ENCODE results near the gene ACSL6. TPM values are rescaled to one million over a fixed set of nuclear protein-coding genes. Genes with fewer than 3 reads are reported as not detected.

Gene ACSL6
- polyA plus RNA-seq, 1 experiment: not detected

- no peaks in the 10 kb centered on the region for H3K36me3 ChIP-seq (ENCODE audit: control insufficient read depth, insufficient read depth, low read length)
- peaks cover 3% of the 10 kb centered on the region for H3K27me3 ChIP-seq (ENCODE audit: control insufficient read depth, insufficient read depth, low read length)
- no peak for DNase-seq (ENCODE audit: low read depth)
- no peak for TF ChIP-seq CTCF (IDR thresholded peaks at IDR 0.05; ENCODE audit: insufficient read depth, low read depth, low read length)
- no peak overlapping the region for H3K4me3 ChIP-seq (ENCODE audit: low read depth, low read length)
- POLR2A ChIA-PET: no interaction called here
- CTCF ChIA-PET: interaction anchor here (2.1 kb wide), 1 partner anchor 16 kb away, joined by 9 read pairs; no protein-coding TSS in a partner anchor
These were observed 19.7 kb downstream of the ACSL6 start for GRCh38 chr5:131991593-131992324.

GRCh38 chr5:131990716-131991115 lies 20.7 kb downstream of the ACSL6 start:
- ChIA-PET CTCF (no interaction called here), POLR2A (interaction anchor here (0.6 kb wide), 1 partner anchor 194 kb away, joined by 4 read pairs; the partner anchor contains the start of gene FNIP1)
- TF ChIP-seq CTCF (IDR thresholded peaks at IDR 0.05; ENCODE audit: insufficient read depth, low read depth, low read length): no peak
- Histone ChIP-seq H3K36me3 (ENCODE audit: control insufficient read depth, insufficient read depth, low read length) (no peaks in the 10 kb centered on the region), H3K4me3 (ENCODE audit: low read depth, low read length) (no peak overlapping the region), H3K27me3 (ENCODE audit: control insufficient read depth, insufficient read depth, low read length) (peaks cover 3% of the 10 kb centered on the region)
- DNase-seq (ENCODE audit: low read depth): no peak

GRCh38 chr5:131988601-131989000 lies 22.9 kb downstream of the ACSL6 start:
- no peaks in the 10 kb centered on the region for H3K36me3 ChIP-seq (ENCODE audit: control insufficient read depth, insufficient read depth, low read length)
- no peak for TF ChIP-seq CTCF (IDR thresholded peaks at IDR 0.05; ENCODE audit: insufficient read depth, low read depth, low read length)
- peaks cover 2% of the 10 kb centered on the region for H3K27me3 ChIP-seq (ENCODE audit: control insufficient read depth, insufficient read depth, low read length)
- no peak overlapping the region for H3K4me3 ChIP-seq (ENCODE audit: low read depth, low read length)
- DNase-seq (ENCODE audit: low read depth): no peak
- ChIA-PET CTCF (interaction anchor here (1.0 kb wide), 1 partner anchor 9 kb away, joined by 3 read pairs; no protein-coding TSS in a partner anchor), POLR2A (no interaction called here)

- ChIA-PET POLR2A (no interaction called here), CTCF (interaction anchor here (0.9 kb wide), 1 partner anchor 12 kb away, joined by 3 read pairs; no protein-coding TSS in a partner anchor)
- H3K36me3 ChIP-seq (ENCODE audit: control insufficient read depth, insufficient read depth, low read length): no peaks in the 10 kb centered on the region
- no peak overlapping the region for H3K4me3 ChIP-seq (ENCODE audit: low read depth, low read length)
- no peak for TF ChIP-seq CTCF (IDR thresholded peaks at IDR 0.05; ENCODE audit: insufficient read depth, low read depth, low read length)
- no peaks in the 10 kb centered on the region; the same call in 1 of the 2 replicates for H3K27me3 ChIP-seq (ENCODE audit: control insufficient read depth, insufficient read depth, low read length)
- no peak for DNase-seq (ENCODE audit: low read depth)
These were observed 24.2 kb downstream of the ACSL6 start for GRCh38 chr5:131987251-131987650.

- POLR2A ChIA-PET: no interaction called here
- CTCF ChIA-PET: interaction anchor here (0.5 to 0.9 kb wide), 2 partner anchors 13 to 1468 kb away, joined by 3 to 4 read pairs; no protein-coding TSS in a partner anchor
- DNase-seq (ENCODE audit: low read depth): no peak
These were observed 25.1 kb downstream of the ACSL6 start for GRCh38 chr5:131986161-131986912.

More at GRCh38 chr5:131986161-131986912, 25.1 kb downstream of the ACSL6 start:
- no peak overlapping the region for H3K4me3 ChIP-seq (ENCODE audit: low read depth, low read length)
- H3K27me3 ChIP-seq (ENCODE audit: control insufficient read depth, insufficient read depth, low read length): no peaks in the 10 kb centered on the region; the same call in 1 of the 2 replicates
- no peak for TF ChIP-seq CTCF (IDR thresholded peaks at IDR 0.05; ENCODE audit: insufficient read depth, low read depth, low read length)
- no peaks in the 10 kb centered on the region for H3K36me3 ChIP-seq (ENCODE audit: control insufficient read depth, insufficient read depth, low read length)

Data from BJ (cell line).